K562 (cell line): ENCODE data around the gene MSANTD1. TPM values are rescaled to one million over a fixed set of nuclear protein-coding genes. Genes with fewer than 3 reads are reported as not detected.

Source experiments
- ATAC-seq: fragments of 200-7000 bp; cut with Tn5 transposase; 3 replicates; pipeline ENCODE4 v1.9.1; 2020; ENCODE audit warnings: moderate library complexity
- BruUV-seq: library from RNA; stranded (reverse); fragments of 400-500 nt; replicated peaks from 2 replicates; lab custom pipeline; 2021; lab: Mats Ljungman, UMichigan
- CTCF ChIA-PET: fragments of 300-600 bp; formaldehyde crosslinking; extraction: SDS; loops from one replicate; lab custom pipeline; 2021; ENCODE audit warnings: low intra/inter-chr PET ratio; lab: Yijun Ruan, JAX
- POLR2A ChIA-PET: fragments of 300-600, 350-650 bp; sonication (Branson Sonifier 250); formaldehyde crosslinking; extraction: SDS; loops from one replicate; lab custom pipeline; 2021; ENCODE audit warnings: antibody characterized with exemption, inconsistent platforms; lab: Yijun Ruan, JAX
- DNase-seq, 4 experiments: peaks; one replicate each; pipeline versions ENCODE4 v3.0.0 to v3.0.0-alpha.2; 2011 to 2018; ENCODE audit warnings: low spot score in 3 of 4, mixed read lengths in 3 of 4; ENCODE audit errors: extremely low read depth in 1 of 4
- FAIRE-seq: peaks from 2 replicates; lab custom pipeline; 2011; peaks lifted over from hg19 to GRCh38; lab: Jason Lieb, UNC
- H2AFZ ChIP-seq: 2 replicates; pipeline ENCODE4 v1.6.0; 2011; ENCODE audit warnings: low read depth, low read length, control low read depth, inconsistent platforms
- H3K27ac ChIP-seq: fragments of 200-600 bp; 3 replicates; pipeline ENCODE4 v1.8.0; 2011; ENCODE audit warnings: low read depth, mild to moderate bottlenecking, control low read depth, inconsistent platforms, low read length, moderate library complexity, mixed read lengths; ENCODE audit errors: extremely low read depth
- H3K27me3 ChIP-seq, 2 experiments: fragments of 300-600 bp in 1 of 2; 2 replicates in 1 of 2; 3 replicates in 1 of 2; pipeline versions ENCODE4 v1.6.0 to v1.8.0; 2011; ENCODE audit warnings: inconsistent platforms in 2 of 2, low read length in 2 of 2, mild to moderate bottlenecking in 1 of 2, mixed read lengths in 1 of 2, moderate library complexity in 1 of 2; ENCODE audit not compliant: control insufficient read depth in 2 of 2, insufficient read depth in 2 of 2
- H3K36me3 ChIP-seq: fragments of 300-600 bp; 3 replicates; pipeline ENCODE4 v1.8.0; 2011; ENCODE audit warnings: mild to moderate bottlenecking, low read length, inconsistent platforms; ENCODE audit not compliant: control insufficient read depth, insufficient read depth
- H3K4me1 ChIP-seq, 2 experiments: fragments of 200-600 bp in 1 of 2; replicated peaks in 1 of 2; 2 replicates in 1 of 2; 3 replicates in 1 of 2; pipeline versions ENCODE4 v1.5.1 to v1.8.0; 2011; ENCODE audit warnings: inconsistent platforms in 2 of 2, low read length in 2 of 2, mild to moderate bottlenecking in 1 of 2, mixed read lengths in 1 of 2, moderate library complexity in 1 of 2; ENCODE audit not compliant: control insufficient read depth in 2 of 2, insufficient read depth in 2 of 2
- H3K4me2 ChIP-seq: 2 replicates; pipeline ENCODE4 v1.6.1; 2011; ENCODE audit warnings: low read length, control low read depth, inconsistent platforms, mixed read lengths; ENCODE audit not compliant: insufficient read depth
- H3K4me3 ChIP-seq: fragments of 200-600 bp; sonication (generic), shearing (Covaris generic); 2 replicates; pipeline ENCODE4 v1.5.1; 2016; ENCODE audit warnings: control low read depth, inconsistent platforms
- H3K79me2 ChIP-seq: fragments of 200-600 bp; 3 replicates; pipeline ENCODE4 v1.8.0; 2011; ENCODE audit warnings: low read length, inconsistent platforms; ENCODE audit not compliant: control insufficient read depth, insufficient read depth
- H3K9ac ChIP-seq, 2 experiments: 2 replicates each; pipeline versions ENCODE4 v1.6.0 to v1.6.1; 2011; ENCODE audit warnings: low read depth in 2 of 2, low read length in 2 of 2, control low read depth in 1 of 2, inconsistent platforms in 1 of 2, mild to moderate bottlenecking in 1 of 2, mixed read lengths in 1 of 2; ENCODE audit not compliant: insufficient read depth in 1 of 2
- H3K9me1 ChIP-seq: one replicate; pipeline ENCODE4 v1.6.0; 2011; ENCODE audit warnings: inconsistent platforms, mild to moderate bottlenecking, low read length, moderate library complexity; ENCODE audit not compliant: control insufficient read depth, insufficient read depth
- H3K9me3 ChIP-seq: replicated peaks from 2 replicates; pipeline ENCODE4 v1.5.1; 2011; ENCODE audit warnings: low read depth, low read length, inconsistent platforms; ENCODE audit not compliant: control insufficient read depth, insufficient read depth
- H4K20me1 ChIP-seq: replicated peaks from 2 replicates; pipeline ENCODE4 v1.6.1; 2011; ENCODE audit warnings: low read length, inconsistent platforms, mixed read lengths; ENCODE audit not compliant: control insufficient read depth, insufficient read depth
- ETV5 ChIP-seq: sonication (generic); formaldehyde crosslinking; IDR thresholded peaks from 2 replicates; pipeline ENCODE4 v1.4.0; 2020; ENCODE audit warnings: low read depth, mild to moderate bottlenecking, missing genetic modification reagents
- HNRNPK ChIP-seq: fragments of 200-400 bp; formaldehyde crosslinking; IDR thresholded peaks from one replicate; pipeline ENCODE4 v1.6.1; 2018; ENCODE audit warnings: mild to moderate bottlenecking, low read depth, low read length; ENCODE audit not compliant: poor library complexity, severe bottlenecking
- NCOA1 ChIP-seq: fragments of 450-650 bp; IDR thresholded peaks from 2 replicates; pipeline ENCODE4 v1.6.1; 2016; ENCODE audit warnings: low read depth
- PATZ1 ChIP-seq: fragments of 250-450 bp; sonication (Bioruptor Pico); IDR thresholded peaks from 2 replicates; pipeline ENCODE4 v1.5.0; 2020; ENCODE audit warnings: mild to moderate bottlenecking, borderline replicate concordance
- SIX5 ChIP-seq, 2 experiments: IDR thresholded peaks; 2 replicates each; pipeline ENCODE4 v1.6.1; 2011; ENCODE audit warnings: low read length in 2 of 2, borderline replicate concordance in 1 of 2, low read depth in 1 of 2, mild to moderate bottlenecking in 1 of 2, moderate library complexity in 1 of 2; ENCODE audit not compliant: insufficient read depth in 1 of 2
- SNAPC5 ChIP-seq: fragments of 250-450 bp; sonication (Bioruptor Pico); IDR thresholded peaks from 2 replicates; pipeline ENCODE4 v1.8.0; 2021; ENCODE audit warnings: moderate library complexity, mild to moderate bottlenecking, inconsistent platforms
- STAT5B ChIP-seq: fragments of 250-450 bp; sonication (Bioruptor Pico); IDR thresholded peaks from 2 replicates; pipeline ENCODE4 v1.8.0; 2021; ENCODE audit warnings: mild to moderate bottlenecking, inconsistent platforms
- ZFP1 ChIP-seq: fragments of 450-650 bp; formaldehyde crosslinking; IDR thresholded peaks from 2 replicates; pipeline ENCODE4 v1.4.0; 2020; ENCODE audit warnings: mild to moderate bottlenecking, mixed read lengths
- ZNF395 ChIP-seq: fragments of 200-800 bp; sonication (Bioruptor generic); IDR thresholded peaks from 2 replicates; pipeline ENCODE4 v1.6.1; 2017; ENCODE audit warnings: missing genetic modification characterization, missing compliant biosample characterization
- ZNF592 ChIP-seq: fragments of 450-650 bp; IDR thresholded peaks from 2 replicates; pipeline ENCODE4 v1.6.1; 2017; ENCODE audit warnings: antibody characterized with exemption, mild to moderate bottlenecking
- WGBS: fragments of 100-300 bp; shearing (Covaris generic); methylation state at CpG from one replicate; pipeline ENCODE4 v1.1.6; 2016; ENCODE audit warnings: low coverage, mixed read lengths; ENCODE audit not compliant: insufficient coverage; ENCODE audit errors: missing lambda C conversion rate; 5-methylcytosine and 5-hydroxymethylcytosine counted together
- in situ Hi-C: fragments of 300-500 bp; cut with MboI; formaldehyde crosslinking; loops from 4 replicates; pipeline ENCODE4 v1.15.0; 2018; ENCODE audit warnings: inconsistent platforms, mixed read lengths
- intact Hi-C: fragments of 100-400 bp; cut with micrococcal nuclease; formaldehyde crosslinking; loops from 2 replicates; pipeline ENCODE4 v1.14.2; 2022
- polyA plus RNA-seq, 8 experiments: library from polyadenylated mRNA; depleted of rRNA in 4 of 8; stranded (reverse) in 5 of 8; unstranded in 3 of 8; fragments of >200 nt; fragmentation: Nextera tagmentation in 2 of 8; fragmentation: Illumina TruSeq in 1 of 8; extraction: Ambion mirVana in 2 of 8; extraction: Trizol in 1 of 8; gene quantifications; 2 replicates each; pipeline versions ENCODE4 v1.2.1 to v1.2.3, GENCODE V29; 2011 to 2014; ENCODE audit warnings: inconsistent platforms in 1 of 8, missing spikeins in 1 of 8
- total RNA-seq, 7 experiments: library from RNA; depleted of rRNA in 6 of 7; stranded (reverse); fragments of >200 nt in 6 of 7; fragmentation: Illumina TruSeq in 2 of 7; extraction: Trizol in 2 of 7; gene quantifications; 2 replicates each; pipeline versions ENCODE4 v1.2.1 to v1.2.3, GENCODE V29; 2011 to 2021; ENCODE audit warnings: low replicate concordance in 1 of 7

The MSANTD1 gene
- total and polyA plus RNA-seq, 9 of the 15 experiments (the other 6 are each of a cell fraction or from before 2014, with no cell fraction given), result 0.04 to 0.09 (median 0.07) TPM; not detected in 6

- TF ChIP-seq ZFP1 (CRISPR knock-in tag), result no peak
Observed at GRCh38 chr4:3257103-3257555, 8.2 kb downstream of the MSANTD1 start (continued).

- 11% methylated on average over 29 of the region's 29 CpGs for WGBS
- in situ Hi-C loops, result no loop called here
- Histone ChIP-seq H3K4me3 (no peak overlapping the region), H3K27ac (no peak overlapping the region), H3K9me1 (no peaks in the 10 kb centered on the region), H3K27me3 (peaks cover 37 to 88% of the 10 kb centered on the region in 2 experiments), H3K4me1 (peaks cover 0 to 21% of the 10 kb centered on the region in 2 experiments; a peak in 2 of 5 replicates), H4K20me1 (peaks cover 11% of the 10 kb centered on the region), H3K9ac (no peak overlapping the region), H3K36me3 (no peaks in the 10 kb centered on the region), H2AFZ (no peak overlapping the region), H3K4me2 (no peak overlapping the region), H3K9me3 (no peaks in the 10 kb centered on the region), H3K79me2 (no peaks in the 10 kb centered on the region)
- FAIRE-seq (no peak), ATAC-seq (no peak), DNase-seq (no peak)
- no TSS peak for BruUV-seq
- POLR2A ChIA-PET, result interaction anchor here (0.7 to 1.2 kb wide), 4 partner anchors 9 to 31 kb away, joined by 3 read pairs; partner anchors contain the start of gene MSANTD1
- CTCF ChIA-PET, result no interaction called here
- intact Hi-C loops, result no loop called here
- no peak for TF ChIP-seq STAT5B (CRISPR knock-in tag)
- no peak for TF ChIP-seq ZNF395 (CRISPR knock-in tag)
- no peak for TF ChIP-seq PATZ1 (CRISPR knock-in tag)
- no peak for TF ChIP-seq SNAPC5
- TF ChIP-seq ETV5 (CRISPR knock-in tag), result no peak
- no peak for TF ChIP-seq SIX5 (IDR thresholded peaks at IDR 0.05; ENCODE audit: borderline replicate concordance in 1 of 2, insufficient read depth in 1 of 2, low read depth in 1 of 2, low read length in 2 of 2)
- TF ChIP-seq NCOA1, result no peak
- TF ChIP-seq HNRNPK, result no peak
- no peak for TF ChIP-seq ZNF592
Observed at GRCh38 chr4:3257556-3258482, 8.9 kb downstream of the MSANTD1 start.
